GM12892 (cell line): Measurements from ENCODE around the gene PLPPR3.

ENCODE experiments used
- DNase-seq: peaks from one replicate; pipeline ENCODE4 v3.0.0; 2011; ENCODE audit not compliant: insufficient read length
- FAIRE-seq: peaks from 2 replicates; lab custom pipeline; 2011; peaks lifted over from hg19 to GRCh38; lab: Jason Lieb, UNC
- POLR2A ChIP-seq: IDR thresholded peaks from 2 replicates; pipeline ENCODE4 v1.6.1; 2011; ENCODE audit warnings: low read depth, low read length, control low read depth
- POLR2AphosphoS5 ChIP-seq: IDR thresholded peaks from 2 replicates; pipeline ENCODE4 v1.6.1; 2011; ENCODE audit warnings: low read depth, low read length, control low read depth
- TAF1 ChIP-seq: IDR thresholded peaks from 2 replicates; pipeline ENCODE4 v1.6.1; 2011; ENCODE audit warnings: low read depth, mild to moderate bottlenecking, control low read depth, low read length, borderline replicate concordance

PLPPR3 gene

DNA sequence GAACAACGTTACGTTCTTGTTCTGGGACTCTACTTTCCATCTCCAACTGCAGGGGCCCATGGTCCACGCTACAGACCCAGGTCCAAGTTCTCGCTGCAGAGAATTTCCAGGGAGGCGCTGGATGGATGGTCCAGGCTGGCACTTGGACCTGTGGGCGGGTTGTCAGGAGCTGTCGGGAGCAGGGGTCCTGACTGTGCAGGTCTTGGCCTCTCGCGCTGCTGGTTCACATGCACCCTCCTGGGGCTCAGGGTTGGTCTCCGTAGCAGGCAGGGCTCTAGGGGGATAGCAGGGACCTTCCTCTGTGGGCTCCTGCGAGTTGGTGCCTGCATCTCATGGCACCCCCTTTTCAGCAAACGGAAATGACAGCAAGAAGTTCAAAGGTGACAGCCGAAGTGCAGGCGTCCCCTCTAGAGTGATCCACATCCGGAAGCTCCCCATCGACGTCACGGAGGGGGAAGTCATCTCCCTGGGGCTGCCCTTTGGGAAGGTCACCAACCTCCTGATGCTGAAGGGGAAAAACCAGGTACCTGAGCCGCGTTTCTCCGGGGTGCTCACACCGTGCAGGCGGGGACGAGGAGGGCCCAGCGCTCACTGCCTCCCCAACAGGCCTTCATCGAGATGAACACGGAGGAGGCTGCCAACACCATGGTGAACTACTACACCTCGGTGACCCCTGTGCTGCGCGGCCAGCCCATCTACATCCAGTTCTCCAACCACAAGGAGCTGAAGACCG lies 17.9 kb downstream of the PLPPR3 start:
- TF ChIP-seq TAF1 (no peak), POLR2A (0 out of 2 replicates have a peak, but pooled peaks have one; percentile 3)
- DNase-seq: no peak
- FAIRE-seq: no peak

DNA sequence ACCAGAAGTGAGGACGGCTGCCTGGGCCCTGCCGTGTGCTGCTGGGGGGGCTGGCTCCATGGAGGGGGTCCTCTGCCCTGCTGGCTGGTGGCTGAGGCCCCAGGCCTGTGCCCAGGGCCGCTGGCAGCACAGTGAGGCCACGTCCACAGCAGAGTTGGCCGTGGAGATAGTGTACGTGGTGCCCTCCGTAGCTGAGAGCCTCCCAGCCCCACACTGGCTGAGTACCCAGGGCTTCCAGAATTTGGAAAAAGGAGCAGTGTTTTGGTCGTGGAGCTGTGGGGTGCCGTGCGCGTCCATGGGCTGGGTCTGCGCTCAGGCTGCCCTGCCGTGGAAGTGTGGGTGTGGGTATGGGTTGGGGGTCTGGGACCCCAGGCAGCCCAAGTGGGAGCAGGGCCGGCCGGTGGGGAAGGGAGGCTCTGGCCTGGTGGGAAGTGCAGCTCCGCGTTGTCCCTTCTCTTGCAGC lies 18.6 kb downstream of the PLPPR3 start:
- no peak for FAIRE-seq
- TF ChIP-seq POLR2AphosphoS5 (peak; percentile 41; the same call in 1 of the 2 replicates), POLR2A (no peak), TAF1 (no peak)
- DNase-seq: no peak

DNA sequence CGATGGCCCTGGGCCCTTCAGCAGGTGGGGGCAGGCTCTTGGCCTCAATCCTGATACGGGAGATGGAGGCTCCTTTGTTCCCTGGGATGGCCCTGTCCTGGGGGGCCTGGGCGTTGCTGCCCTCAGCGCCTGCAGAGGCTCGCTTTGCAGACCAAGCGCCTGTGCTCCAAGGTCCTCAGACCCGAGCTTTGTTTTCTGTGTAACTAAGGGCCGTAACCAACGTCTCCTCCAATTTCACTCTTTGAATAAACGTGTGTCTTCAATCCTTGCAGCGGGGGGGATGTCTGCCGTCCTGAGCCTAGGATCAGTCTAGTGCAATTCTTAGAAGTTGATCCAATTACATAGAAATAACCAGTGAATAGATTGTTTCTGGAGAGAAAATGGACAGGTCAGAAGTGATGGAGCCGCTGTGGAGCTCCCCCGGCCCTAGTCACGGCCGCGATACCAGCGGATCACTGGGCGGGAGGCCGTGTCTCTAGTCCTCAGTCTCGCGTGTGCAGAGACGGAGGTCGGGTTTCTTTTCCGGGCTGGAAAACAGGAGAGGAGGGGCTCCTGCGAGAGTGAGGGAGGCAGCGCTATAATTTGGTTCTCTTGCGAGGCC lies 19.2 kb downstream of the PLPPR3 start:
- DNase-seq (no peak), FAIRE-seq (no peak)
- no peak for TF ChIP-seq POLR2AphosphoS5
- TF ChIP-seq TAF1: no peak
- TF ChIP-seq POLR2A: no peak

DNA sequence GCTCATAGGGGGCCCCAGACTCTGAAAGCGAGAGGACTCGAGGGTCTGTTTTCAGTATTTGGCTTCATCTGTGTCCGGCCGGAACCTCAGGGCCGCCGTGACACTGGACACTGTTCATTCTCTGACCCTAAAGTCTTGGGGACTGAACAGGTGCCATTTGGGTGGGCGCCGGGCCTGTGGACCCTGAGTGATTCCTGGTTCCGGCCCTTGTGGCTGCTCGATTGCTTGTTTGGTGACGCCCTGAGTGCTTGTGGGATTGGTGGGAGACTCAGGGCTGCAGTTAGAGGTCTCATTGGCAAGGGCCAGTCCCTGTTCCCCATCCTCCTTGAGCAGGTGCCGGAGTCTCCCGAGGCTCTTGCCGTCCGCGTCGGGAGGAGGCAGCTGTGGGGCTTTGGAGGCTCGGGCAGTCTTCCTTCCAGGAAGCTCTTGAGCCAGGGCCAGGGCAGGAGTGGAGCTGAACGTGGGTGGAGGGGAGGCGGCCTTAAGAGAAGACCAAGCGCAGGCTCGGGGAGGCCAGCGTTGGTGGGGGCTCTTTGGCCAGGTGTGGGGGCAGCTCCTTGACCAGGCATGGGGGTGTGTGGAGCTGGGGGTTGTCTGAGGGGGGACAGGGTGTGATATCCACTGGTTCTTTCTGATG lies 19.8 kb downstream of the PLPPR3 start:
- TF ChIP-seq POLR2A: peak; percentile 18; the same call in 1 of the 2 replicates
- TF ChIP-seq POLR2AphosphoS5: no peak
- TF ChIP-seq TAF1: no peak
- no peak for DNase-seq
- FAIRE-seq: no peak

DNA sequence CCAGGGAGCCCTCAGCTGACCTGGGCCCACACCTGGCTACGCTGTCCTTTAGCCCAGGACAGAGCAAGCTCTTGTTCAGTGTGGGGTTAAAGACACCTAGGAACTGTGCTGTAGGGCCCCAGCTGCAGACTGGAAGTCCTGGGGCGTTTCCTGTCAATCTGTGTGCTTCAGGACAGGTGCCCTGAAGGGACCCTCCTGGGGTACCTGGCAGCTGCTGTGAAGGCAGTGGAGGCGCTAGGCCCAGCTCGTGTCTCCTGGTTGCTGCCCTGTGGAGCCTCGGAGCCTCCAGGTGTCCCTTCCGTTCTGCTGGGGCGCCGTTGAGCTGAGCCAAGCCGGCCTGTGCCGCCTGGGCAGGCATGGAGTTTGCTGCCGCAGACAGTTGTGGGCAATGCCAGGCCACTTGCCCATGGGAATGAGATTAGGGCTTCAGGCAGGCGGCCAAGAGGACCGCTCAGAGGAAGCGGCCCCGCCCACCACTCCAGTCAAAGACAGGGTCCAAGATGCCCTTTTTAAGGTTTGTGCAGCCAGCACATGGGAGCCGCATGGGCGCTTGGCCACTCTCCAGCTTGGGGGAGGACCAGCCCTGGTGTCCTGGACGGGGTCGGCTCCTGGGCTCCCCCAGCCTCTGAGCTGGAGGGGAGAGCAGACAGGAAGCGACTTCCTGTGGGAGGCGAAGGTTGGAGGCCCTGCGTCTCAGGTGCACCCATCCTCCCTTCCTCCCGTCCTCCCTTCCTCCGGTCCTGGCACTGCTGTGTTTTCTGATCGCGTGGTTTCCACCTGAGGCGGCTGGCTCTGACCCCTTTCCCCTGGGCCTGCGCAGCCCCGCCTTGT lies 20.5 kb downstream of the PLPPR3 start:
- FAIRE-seq (no peak), DNase-seq (no peak)
- TF ChIP-seq POLR2AphosphoS5 (no peak; the same call in 1 of the 2 replicates), TAF1 (no peak), POLR2A (peak; percentile 18; the same call in 1 of the 2 replicates)

DNA sequence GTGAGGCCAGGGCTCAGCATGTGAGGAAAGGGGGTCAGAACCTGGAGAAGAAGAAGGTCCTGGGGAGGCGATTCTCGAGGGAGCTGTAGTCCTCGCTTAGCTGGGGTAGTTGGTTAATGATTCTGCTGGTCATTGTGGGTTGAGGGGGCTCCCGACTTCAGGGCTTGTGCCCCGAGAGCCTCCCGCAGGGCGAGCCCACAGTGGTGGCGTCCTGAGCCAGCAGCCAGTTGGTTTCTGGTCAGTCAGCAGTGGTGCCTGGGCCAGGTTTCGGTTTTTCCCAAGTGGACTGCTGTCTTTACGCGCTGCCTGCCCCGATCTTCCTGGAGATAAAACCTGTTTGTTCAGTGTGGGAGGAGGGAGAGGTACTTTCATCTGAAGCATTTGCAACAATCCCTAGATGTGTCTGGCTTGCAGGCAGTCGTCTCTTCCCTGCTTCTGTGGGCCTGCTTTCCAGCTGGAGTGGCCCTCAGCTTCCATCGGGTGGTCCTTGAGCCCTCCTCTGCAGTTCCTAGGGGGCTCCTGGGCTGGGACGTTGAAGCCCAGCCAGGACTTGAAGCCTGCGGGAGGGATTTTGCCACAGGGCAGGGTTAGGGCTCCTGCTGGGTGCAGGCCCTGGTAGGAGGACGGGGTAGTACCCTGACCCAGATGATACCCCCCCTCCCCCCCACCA lies 21.3 kb downstream of the PLPPR3 start:
- FAIRE-seq (no peak), DNase-seq (no peak)
- TF ChIP-seq POLR2AphosphoS5 (peak; percentile 5; the same call in 1 of the 2 replicates), POLR2A (peak; percentile 38; the same call in 1 of the 2 replicates), TAF1 (no peak)

DNA sequence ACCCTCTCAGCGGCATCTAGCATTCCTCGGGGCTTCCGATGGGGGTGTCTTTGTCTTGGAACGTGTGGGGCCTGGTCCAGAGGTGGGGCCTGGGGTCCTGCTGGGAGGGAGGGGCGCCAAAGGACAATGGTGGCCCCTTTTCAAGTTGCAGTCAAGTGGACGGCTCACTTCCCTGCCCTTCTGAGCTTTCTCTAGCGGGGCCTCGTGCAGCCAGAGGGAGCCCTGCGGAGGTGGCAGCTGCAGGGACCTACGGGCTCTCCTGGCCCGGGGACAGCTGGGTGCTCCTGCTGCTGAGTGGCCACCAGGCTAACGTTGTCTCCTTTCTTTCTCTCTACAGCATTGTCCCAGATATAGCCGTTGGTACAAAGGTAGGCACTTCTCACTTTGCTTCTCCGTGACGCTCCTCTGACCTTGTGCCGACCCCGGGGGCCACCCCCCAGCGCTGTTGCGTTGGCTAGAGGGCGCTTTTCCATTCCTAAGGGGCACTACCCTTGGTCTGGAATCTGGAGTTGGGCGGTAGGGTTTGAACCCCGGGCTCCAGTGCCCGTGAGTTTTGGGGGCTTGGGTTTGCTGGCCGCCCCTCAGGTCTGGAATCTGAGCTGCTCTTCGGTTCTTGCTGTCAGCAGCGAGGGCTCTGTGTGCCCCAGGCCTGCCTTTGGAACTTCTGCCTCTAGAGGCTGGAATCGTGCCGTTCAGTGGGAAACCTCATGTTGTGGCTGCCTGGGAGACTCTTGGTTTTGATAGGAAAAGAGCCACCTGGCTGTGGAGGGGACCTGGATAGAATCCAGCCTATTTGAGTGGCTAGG lies 22.5 kb downstream of the PLPPR3 start:
- no peak for TF ChIP-seq POLR2AphosphoS5
- no peak for TF ChIP-seq TAF1
- TF ChIP-seq POLR2A: no peak; the same call in 1 of the 2 replicates
- no peak for DNase-seq
- no peak for FAIRE-seq

DNA sequence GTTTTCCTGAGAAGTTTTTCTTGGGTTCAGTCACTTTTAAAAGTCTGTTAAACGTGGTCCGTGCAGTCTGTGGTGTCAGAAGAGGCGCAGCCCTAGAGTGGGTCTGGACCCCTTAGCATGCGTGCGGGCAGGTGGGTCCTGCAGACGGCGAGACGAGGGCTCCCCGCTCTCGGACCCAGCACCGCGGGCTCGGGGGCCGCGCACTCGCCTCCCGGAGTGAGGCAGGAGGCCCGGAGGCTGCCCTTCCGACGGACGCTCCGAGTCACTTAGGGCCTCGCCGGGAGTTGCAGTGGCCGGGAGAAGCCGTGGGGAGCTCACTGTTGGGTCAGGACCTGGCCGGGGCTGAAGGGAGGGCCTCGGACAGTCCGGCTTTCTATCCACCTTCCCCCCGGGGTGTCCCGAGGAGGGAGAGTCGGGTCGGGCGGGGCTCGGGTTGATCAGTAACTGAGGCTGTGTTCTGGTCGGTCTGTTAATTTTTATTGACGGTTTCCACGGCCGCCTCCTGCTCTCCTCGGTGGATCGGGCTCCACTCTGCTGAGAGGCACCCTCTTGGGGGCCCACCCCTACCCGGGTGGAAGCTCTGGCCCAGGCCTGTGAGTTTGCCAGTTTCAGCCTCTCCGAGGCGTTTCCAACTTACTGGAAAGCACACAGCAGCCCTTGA lies 23.2 kb downstream of the PLPPR3 start:
- FAIRE-seq (no peak), DNase-seq (no peak)
- no peak for TF ChIP-seq TAF1
- 0 out of 2 replicates have a peak, but pooled peaks have one; percentile 21 for TF ChIP-seq POLR2A
- no peak; the same call in 1 of the 2 replicates for TF ChIP-seq POLR2AphosphoS5

DNA sequence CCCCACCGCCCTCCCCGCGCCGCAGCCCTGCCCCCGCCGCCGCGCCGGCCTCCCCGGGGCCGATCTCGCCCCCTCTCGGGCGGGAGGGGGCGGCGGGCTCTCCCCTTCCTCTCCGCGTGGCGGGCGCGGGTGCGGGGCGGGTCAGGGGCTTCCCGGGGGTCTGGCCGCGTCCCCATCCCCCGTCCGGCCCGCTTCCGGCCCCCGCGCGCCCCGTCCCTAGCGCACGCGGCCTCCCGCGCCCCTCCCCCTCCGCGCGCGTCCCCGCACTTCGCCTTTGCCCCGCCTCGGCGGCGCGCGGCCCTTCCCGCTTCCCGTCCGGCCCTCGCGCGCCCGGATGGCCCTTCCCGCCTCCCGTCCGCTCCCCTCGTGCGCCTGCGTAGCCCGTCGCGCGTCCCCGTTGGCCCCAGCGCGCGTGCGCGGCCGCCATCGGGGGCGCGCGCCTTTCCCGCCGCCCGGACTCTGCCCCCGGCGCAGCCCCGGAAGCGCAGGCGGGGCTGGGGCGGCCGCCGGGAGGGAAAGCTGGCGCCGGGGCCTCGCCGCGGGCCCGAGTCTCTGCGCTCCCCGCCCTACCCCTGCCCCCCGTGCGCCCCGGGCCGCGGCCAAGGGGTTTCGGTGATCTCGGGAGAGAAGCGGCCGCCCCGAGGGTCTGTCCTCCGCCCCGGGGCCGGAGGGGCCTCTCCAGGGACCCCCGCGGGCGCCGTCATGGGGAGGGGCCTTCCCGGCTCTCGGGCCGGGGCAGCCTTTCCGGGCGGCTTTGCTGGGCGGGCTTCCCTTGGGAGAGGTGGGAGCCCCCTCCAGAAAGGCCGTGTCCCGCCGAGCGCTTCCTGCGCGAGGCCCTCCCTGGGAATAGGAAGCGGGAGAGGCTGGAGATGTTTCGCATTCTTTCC lies 24.0 kb downstream of the PLPPR3 start:
- TF ChIP-seq POLR2AphosphoS5 (peak; percentile 20), POLR2A (peak; percentile 57; the same call in 1 of the 2 replicates), TAF1 (no peak)
- peak; percentile 99 for DNase-seq
- FAIRE-seq: no peak
